Stimulated activated CD4-positive, alpha-beta T cell treated with anti-CD3 and anti-CD28 coated beads, Interleukin-1b, Interleukin-23, amount 100 ng/mL, for 24 hours (primary cell): ENCODE results near the gene NID1.
A peak's percentile ranks its signal among the peaks of the same experiment; 100 is the strongest.
"Not testable (repeated sequence)": the region's sequence is repeated elsewhere in the genome, so short reads cannot be mapped to it uniquely, and the experiment has no call there.

Experiments used
- DNase-seq, 4 experiments: peaks; one replicate each; pipeline ENCODE4 v3.0.0-alpha.2; 2020; ENCODE audit warnings: low read depth in 4 of 4, low spot score in 1 of 4

NID1 gene

GRCh38 chr1:236096660-236097482 is 32.0 kb upstream of the NID1 start:
- peak; percentile 41 to 62 (median 60) for DNase-seq

GRCh38 chr1:236095705-236096520 is 31.0 kb upstream of the NID1 start:
- DNase-seq = no peak

- DNase-seq = no peak
These were observed 28.0 kb upstream of the NID1 start for GRCh38 chr1:236092899-236093298.

- no peak for DNase-seq
These were observed 27.0 kb upstream of the NID1 start for GRCh38 chr1:236091933-236092318.

DNA sequence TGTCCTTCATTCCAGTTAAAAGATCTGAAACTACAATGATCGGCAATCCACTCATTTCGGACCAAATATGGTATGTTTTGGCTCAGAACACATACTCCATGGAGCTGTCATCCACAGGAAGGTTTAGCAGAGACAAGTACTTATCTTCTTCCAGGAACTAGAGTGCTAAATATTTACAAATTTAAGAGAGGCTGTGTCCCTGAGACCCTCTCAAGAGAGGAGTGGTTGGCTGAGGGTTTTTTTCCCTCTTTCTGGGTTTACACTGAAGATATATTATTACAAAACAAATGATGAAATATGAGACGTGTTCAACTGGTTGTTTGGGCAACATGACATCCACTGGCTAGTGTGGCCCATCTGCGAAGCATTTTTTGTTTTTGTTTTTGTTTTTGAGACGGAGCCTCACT is 25.9 kb upstream of the NID1 start:
- DNase-seq = no peak

DNA sequence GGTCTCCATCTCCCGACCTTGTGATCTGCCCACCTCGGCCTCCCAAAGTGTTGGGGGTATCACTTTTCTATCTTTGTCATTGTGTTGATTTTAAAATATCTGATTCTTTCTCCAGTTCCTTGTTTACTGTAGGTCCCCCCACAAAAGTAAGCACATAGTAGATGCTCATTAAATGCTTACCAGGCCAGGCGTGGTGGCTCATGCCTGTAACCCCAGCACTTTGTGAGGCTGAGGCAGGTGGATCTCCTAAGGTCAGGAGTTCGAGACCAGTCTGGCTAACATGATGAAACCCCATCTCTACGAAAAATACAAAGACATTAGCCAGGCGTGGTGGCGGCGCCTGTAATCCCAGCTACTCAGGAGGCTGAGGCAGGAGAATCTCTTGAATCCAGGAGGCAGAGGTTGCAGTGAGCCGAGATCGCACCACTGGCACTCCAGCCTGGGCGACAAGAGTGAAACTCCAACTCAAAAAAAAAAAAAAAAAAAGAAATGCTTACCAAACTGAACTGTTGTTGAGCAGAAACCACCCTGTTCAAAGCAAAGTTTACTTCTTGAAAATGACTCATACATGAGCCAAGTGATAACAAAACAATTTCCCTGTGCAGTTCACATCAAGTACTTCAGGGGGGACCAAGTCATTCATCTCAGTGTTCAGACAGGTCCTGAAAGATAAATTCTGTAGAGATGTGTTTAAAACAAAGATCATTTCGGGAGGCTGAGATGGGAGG is 24.3 kb upstream of the NID1 start:
- no peak for DNase-seq

DNA sequence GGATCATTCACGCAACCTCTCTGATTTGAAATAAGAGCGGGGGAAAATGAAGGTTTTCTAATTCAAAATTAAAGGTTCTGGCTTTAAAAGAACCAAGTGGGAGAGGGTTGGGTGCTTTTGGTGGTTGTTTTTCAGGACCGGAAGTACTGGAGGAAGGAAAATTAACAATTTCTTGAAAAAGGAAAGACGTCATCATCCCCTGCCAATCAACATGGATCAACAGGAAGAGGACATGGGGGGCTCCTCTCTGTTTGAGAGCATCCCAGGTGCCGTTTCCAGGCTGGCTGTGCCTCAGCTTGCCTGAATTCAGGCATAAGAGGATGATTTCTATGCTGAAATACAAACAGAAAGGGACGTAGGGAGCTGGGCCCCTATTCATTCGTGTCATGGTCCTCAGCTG is 21.6 kb upstream of the NID1 start:
- no peak for DNase-seq

- no peak for DNase-seq
These were observed 20.8 kb upstream of the NID1 start for GRCh38 chr1:236085545-236086159.

- no peak for DNase-seq
These were observed 19.5 kb upstream of the NID1 start for GRCh38 chr1:236084386-236084730.

- no peak for DNase-seq
These were observed 18.9 kb upstream of the NID1 start for GRCh38 chr1:236083650-236084385.

DNA sequence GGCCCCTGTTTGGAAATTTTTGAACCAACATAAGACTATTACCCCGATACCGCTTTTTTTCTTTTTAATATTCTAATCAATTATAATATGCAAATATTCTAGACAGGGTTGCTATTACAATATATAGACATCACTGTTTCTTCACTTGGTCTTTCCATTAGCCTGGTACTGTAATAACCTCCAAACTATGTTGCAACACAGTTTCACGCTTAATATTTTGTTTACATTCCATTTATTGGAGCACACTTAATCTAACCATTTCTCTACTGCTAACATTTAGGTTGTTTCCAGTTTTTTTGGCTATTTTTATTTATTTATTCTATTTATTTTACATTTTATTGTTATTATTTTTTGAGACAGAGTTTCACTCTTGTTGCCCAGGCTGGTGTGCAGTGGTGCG is 17.6 kb upstream of the NID1 start:
- DNase-seq = no peak

DNA sequence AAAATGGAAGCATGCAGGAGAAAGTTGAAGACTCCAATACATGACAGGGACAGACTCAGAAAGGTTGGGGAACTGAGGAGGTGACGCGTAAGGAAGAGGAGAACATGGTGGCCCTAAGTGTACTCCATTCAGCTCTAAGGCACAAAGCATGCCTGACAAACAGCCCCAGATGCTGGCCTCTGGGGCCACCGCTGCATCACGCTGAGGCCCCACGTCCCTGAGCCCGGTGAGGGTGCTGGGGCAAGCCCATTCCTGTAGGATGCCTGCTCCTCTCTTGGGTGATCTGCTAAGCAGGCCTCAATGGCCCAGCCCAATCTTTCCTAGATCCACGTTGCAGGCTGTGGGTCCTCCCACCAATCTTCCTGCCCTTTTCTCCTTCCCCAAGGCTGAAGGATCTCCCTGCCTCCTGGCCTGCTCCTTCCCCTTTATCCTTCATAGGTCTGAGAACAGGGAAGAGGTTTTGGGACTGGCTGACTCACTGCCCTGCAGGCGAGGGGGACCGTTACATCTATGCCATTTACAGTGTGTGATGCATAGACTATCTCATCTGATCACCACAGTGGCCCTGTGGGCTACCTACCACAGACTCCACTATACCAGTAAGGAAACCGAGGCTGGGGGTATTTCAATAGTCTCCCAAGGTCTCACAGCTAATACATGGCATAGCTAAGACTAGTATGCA is 16.8 kb upstream of the NID1 start:
- no peak for DNase-seq

DNA sequence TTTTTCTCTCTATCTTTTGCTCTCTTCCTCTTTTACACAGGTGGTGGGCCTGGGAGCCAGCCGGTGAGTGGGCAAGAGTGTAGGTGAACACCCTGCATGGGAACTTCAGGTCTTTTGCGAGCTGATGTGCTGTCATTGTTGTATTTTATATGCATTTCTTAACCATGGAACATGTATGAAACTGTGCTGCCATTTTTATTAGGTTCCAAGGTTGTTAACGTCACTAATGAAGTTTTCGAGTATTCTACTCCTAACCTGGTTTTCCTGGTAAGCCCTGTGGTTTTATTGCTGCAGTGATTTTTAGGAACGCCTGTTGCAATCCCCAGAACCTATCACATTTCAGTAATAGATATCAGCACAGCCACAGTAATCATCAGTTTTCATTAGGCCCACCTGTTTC is 14.8 kb upstream of the NID1 start:
- DNase-seq = no peak

- DNase-seq = no peak
These were observed 14.1 kb upstream of the NID1 start for GRCh38 chr1:236078993-236079392.

GRCh38 chr1:236078077-236078476 is 13.2 kb upstream of the NID1 start:
- DNase-seq = not testable (repeated sequence)

DNA sequence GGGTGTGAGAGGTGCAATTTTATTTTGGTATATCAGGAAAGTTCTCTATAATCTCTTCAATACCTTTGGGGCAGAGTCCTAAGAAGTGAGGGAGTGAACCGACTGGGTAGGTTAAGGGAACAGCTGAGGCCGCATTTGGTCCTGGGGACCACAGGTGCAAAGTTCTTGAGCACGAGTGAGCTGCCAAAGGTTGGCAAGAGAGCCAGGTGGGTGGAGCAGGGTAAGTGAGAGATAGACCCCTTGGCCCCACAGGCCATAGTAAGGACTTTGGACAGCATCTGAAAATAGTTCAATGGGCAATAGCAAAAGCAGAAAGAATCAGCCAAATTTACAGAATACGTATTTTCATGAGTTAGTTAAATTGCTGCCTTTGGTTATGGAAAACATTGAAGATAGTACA is 11.0 kb upstream of the NID1 start:
- DNase-seq = no peak

DNA sequence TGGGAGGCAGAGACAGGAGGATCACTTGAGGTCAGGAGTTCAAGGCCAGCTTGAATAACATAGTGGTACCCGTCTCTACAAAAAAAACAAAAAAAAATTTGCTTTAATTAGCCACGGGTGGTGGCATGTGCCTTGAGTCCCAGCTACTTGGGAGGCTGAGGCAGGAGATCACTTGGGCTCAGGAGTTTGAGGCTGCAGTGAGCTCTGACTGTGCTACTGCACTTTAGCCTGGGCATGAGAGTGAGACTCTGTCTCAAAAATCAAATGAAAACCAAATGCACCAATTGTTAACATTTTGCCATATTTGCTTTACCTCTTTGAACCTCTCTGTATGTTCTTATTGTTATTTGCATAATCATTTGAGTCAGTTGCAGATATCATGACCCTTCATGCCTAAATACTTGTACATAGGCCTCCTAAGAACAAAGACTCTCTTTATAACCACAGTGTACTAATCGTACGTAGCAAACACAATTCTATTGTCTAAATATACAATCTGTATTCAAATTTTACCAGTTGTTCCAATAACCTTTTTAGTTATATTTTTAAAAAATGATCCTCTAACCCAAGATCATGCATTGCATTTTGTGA is 8.5 kb upstream of the NID1 start:
- no peak for DNase-seq

GRCh38 chr1:236072001-236072400 is 7.1 kb upstream of the NID1 start:
- no peak for DNase-seq

DNA sequence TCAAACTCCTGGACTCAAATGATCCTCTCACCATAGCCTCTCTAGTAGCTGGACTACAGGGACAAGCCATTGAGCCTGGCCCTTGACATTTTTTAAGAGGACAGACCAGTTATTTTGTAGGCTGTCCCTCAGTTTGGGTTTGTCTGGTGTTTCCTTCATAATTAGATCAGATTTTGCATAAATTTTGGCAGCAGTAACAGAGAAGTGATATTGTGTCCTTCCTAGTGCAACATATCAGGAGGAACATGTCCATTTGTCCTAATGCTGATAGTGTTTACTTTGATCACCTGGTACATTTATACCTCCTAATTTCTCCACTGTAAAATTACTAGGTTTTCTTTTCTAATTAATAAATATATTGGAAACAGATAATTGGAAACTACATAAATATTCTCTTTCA is 5.9 kb upstream of the NID1 start:
- no peak for DNase-seq

DNA sequence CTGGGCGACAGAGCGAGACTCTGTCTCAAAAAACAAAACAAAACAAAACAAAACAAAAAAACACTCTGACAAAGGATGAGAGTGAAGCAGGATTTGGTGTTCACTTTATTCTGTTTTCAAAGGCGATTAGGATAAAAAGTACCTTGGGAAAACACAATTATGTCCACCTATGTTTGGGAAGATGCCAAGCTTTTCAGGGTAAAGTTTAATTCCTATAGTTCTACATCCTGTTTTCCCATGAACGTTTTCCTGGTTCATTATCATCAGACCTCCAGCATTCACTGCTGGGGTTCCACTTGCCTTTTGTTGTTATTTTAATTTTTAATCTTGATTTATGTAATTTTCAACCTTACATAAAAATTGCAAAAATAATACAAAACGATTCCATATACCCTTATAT is 4.9 kb upstream of the NID1 start:
- DNase-seq = no peak
